BLaER1 (cell line): ENCODE data around the gene JAZF1.
A peak's percentile ranks its signal among the peaks of the same experiment; 100 is the strongest.

Source experiments
- H3K27ac ChIP-seq: shearing (Covaris generic); formaldehyde crosslinking; 2 replicates; pipeline ENCODE4 v1.8.1; 2022
- H3K27me3 ChIP-seq: shearing (Covaris generic); formaldehyde crosslinking; 2 replicates; pipeline ENCODE4 v1.8.1; 2022
- H3K36me3 ChIP-seq: shearing (Covaris generic); formaldehyde crosslinking; 2 replicates; pipeline ENCODE4 v1.8.1; 2022
- H3K4me1 ChIP-seq: shearing (Covaris generic); formaldehyde crosslinking; 2 replicates; pipeline ENCODE4 v1.8.1; 2022
- H3K4me2 ChIP-seq: shearing (Covaris generic); formaldehyde crosslinking; 2 replicates; pipeline ENCODE4 v1.8.1; 2022
- H3K4me3 ChIP-seq: shearing (Covaris generic); formaldehyde crosslinking; 2 replicates; pipeline ENCODE4 v1.8.1; 2022
- H3K9ac ChIP-seq: shearing (Covaris generic); formaldehyde crosslinking; 2 replicates; pipeline ENCODE4 v1.8.1; 2022
- H3K9me3 ChIP-seq: shearing (Covaris generic); formaldehyde crosslinking; 2 replicates; pipeline ENCODE4 v1.8.1; 2022
- H4K20me1 ChIP-seq: shearing (Covaris generic); formaldehyde crosslinking; 2 replicates; pipeline ENCODE4 v1.8.1; 2022
- Cebpa-rat ChIP-seq: shearing (Covaris generic); IDR thresholded peaks from 2 replicates; pipeline ENCODE4 v1.8.1; 2022

JAZF1 gene

GRCh38 chr7:28072876-28073514, 107.6 kb downstream of the JAZF1 start:
- Histone ChIP-seq H3K9ac (no peak overlapping the region), H4K20me1 (0 out of 2 replicates have a peak, but pooled peaks cover 12% of the 10 kb centered on the region), H3K27me3 (no peaks in the 10 kb centered on the region), H3K9me3 (no peaks in the 10 kb centered on the region), H3K4me1 (peaks cover 11% of the 10 kb centered on the region), H3K36me3 (no peaks in the 10 kb centered on the region), H3K27ac (no peak overlapping the region), H3K4me3 (no peak overlapping the region), H3K4me2 (no peak overlapping the region)
- TF ChIP-seq Cebpa-rat = no peak

DNA sequence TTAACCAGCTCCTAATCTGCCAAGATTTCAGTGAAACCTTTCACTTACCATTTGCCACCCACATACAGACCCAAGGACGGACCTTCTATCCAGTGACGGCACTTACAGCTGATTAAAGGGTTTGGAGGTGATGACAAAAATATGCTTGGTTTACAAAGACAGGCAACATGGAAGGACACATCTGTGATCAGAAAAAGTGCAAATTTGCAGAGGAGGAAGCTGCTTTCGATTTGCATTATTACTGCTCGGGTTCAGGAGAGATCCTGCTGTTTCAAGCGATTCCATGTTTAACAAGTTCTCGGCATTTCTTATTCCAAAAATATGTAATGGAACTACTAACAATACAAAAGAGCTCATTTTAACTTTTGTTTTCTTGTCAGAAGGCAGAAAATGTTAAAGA, 109.0 kb downstream of the JAZF1 start:
- Histone ChIP-seq H3K36me3 (no peaks in the 10 kb centered on the region), H3K9ac (no peak overlapping the region), H4K20me1 (0 out of 2 replicates have a peak, but pooled peaks cover 5% of the 10 kb centered on the region), H3K4me3 (no peak overlapping the region), H3K27ac (no peak overlapping the region), H3K4me2 (no peak overlapping the region), H3K9me3 (no peaks in the 10 kb centered on the region), H3K4me1 (0 out of 2 replicates have a peak, but pooled peaks cover 5% of the 10 kb centered on the region), H3K27me3 (no peaks in the 10 kb centered on the region)
- TF ChIP-seq Cebpa-rat = no peak

GRCh38 chr7:28070297-28071055, 110.1 kb downstream of the JAZF1 start:
- Histone ChIP-seq H3K36me3 (no peaks in the 10 kb centered on the region), H3K4me3 (no peak overlapping the region), H4K20me1 (0 out of 2 replicates have a peak, but pooled peaks cover 5% of the 10 kb centered on the region), H3K27me3 (no peaks in the 10 kb centered on the region), H3K9me3 (no peaks in the 10 kb centered on the region), H3K4me2 (no peak overlapping the region), H3K9ac (no peak overlapping the region), H3K27ac (no peak overlapping the region), H3K4me1 (0 out of 2 replicates have a peak, but pooled peaks cover 5% of the 10 kb centered on the region)
- no peak for TF ChIP-seq Cebpa-rat

DNA sequence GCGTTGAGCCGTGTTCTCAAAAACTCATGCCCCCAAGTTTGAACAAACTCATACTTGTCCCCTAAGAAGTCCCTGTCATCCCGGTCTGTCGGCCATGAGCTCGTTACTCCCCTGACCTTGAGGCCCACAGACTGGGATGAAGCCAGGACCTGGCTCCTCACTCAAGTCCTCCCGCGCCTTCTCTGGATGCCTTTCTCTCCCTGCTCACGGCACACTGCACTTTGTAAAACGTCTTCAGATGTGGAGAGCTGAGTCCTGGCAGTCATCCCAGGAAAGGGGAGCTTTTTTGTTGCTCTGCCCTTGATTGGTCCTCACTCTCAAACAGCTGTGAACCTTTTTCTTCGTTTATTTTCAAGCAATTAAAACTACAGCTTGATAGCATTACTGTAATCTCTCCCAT, 110.8 kb downstream of the JAZF1 start:
- Histone ChIP-seq H3K27me3 (no peaks in the 10 kb centered on the region), H4K20me1 (0 out of 2 replicates have a peak, but pooled peaks cover 5% of the 10 kb centered on the region), H3K4me2 (no peak overlapping the region), H3K9ac (no peak overlapping the region), H3K36me3 (no peaks in the 10 kb centered on the region), H3K9me3 (no peaks in the 10 kb centered on the region), H3K4me3 (no peak overlapping the region), H3K27ac (no peak overlapping the region), H3K4me1 (0 out of 2 replicates have a peak, but pooled peaks cover 5% of the 10 kb centered on the region)
- no peak for TF ChIP-seq Cebpa-rat

- no peak for TF ChIP-seq Cebpa-rat
- no peaks in the 10 kb centered on the region for H3K36me3 ChIP-seq
- no peaks in the 10 kb centered on the region for H3K9me3 ChIP-seq
- H3K27ac ChIP-seq = no peak overlapping the region
- no peak overlapping the region for H3K9ac ChIP-seq
- no peak overlapping the region for H3K4me3 ChIP-seq
- no peak overlapping the region for H3K4me2 ChIP-seq
- no peaks in the 10 kb centered on the region for H3K27me3 ChIP-seq
- 0 out of 2 replicates have a peak, but pooled peaks cover 5% of the 10 kb centered on the region for H3K4me1 ChIP-seq
- H4K20me1 ChIP-seq = 0 out of 2 replicates have a peak, but pooled peaks cover 5% of the 10 kb centered on the region
Measured at GRCh38 chr7:28069388-28069787, 111.2 kb downstream of the JAZF1 start.

- 0 out of 2 replicates have a peak, but pooled peaks cover 5% of the 10 kb centered on the region for H3K4me1 ChIP-seq
- H3K27ac ChIP-seq = no peak overlapping the region
- no peak overlapping the region for H3K4me3 ChIP-seq
- H3K9ac ChIP-seq = no peak overlapping the region
- no peaks in the 10 kb centered on the region for H3K27me3 ChIP-seq
- H4K20me1 ChIP-seq = 0 out of 2 replicates have a peak, but pooled peaks cover 5% of the 10 kb centered on the region
- no peak overlapping the region for H3K4me2 ChIP-seq
- no peaks in the 10 kb centered on the region for H3K9me3 ChIP-seq
- TF ChIP-seq Cebpa-rat = no peak
- H3K36me3 ChIP-seq = no peaks in the 10 kb centered on the region
Measured at GRCh38 chr7:28068811-28069216, 111.8 kb downstream of the JAZF1 start.

GRCh38 chr7:28067171-28067570, 113.4 kb downstream of the JAZF1 start:
- Histone ChIP-seq H3K4me3 (no peak overlapping the region), H3K4me1 (peaks cover 12% of the 10 kb centered on the region; the same call in 1 of the 2 replicates), H3K27ac (no peak overlapping the region), H3K4me2 (no peak overlapping the region), H3K9me3 (peaks cover 5% of the 10 kb centered on the region), H3K27me3 (no peaks in the 10 kb centered on the region), H3K9ac (no peak overlapping the region), H3K36me3 (no peaks in the 10 kb centered on the region), H4K20me1 (no peaks in the 10 kb centered on the region)
- TF ChIP-seq Cebpa-rat = no peak

GRCh38 chr7:28065721-28066285, 114.8 kb downstream of the JAZF1 start:
- Histone ChIP-seq H3K4me2 (no peak overlapping the region), H3K36me3 (no peaks in the 10 kb centered on the region), H4K20me1 (no peaks in the 10 kb centered on the region), H3K9me3 (peaks cover 7% of the 10 kb centered on the region), H3K9ac (no peak overlapping the region), H3K4me1 (peaks cover 12% of the 10 kb centered on the region; the same call in 1 of the 2 replicates), H3K27ac (no peak overlapping the region), H3K27me3 (no peaks in the 10 kb centered on the region), H3K4me3 (no peak overlapping the region)
- no peak for TF ChIP-seq Cebpa-rat

- Histone ChIP-seq H3K27me3 (no peaks in the 10 kb centered on the region), H3K4me1 (peaks cover 12% of the 10 kb centered on the region; the same call in 1 of the 2 replicates), H4K20me1 (no peaks in the 10 kb centered on the region), H3K27ac (no peak overlapping the region), H3K4me2 (no peak overlapping the region), H3K36me3 (no peaks in the 10 kb centered on the region), H3K4me3 (no peak overlapping the region), H3K9me3 (peaks cover 7% of the 10 kb centered on the region), H3K9ac (no peak overlapping the region)
- TF ChIP-seq Cebpa-rat = peak; percentile 55; the same call in 1 of the 2 replicates
Measured at GRCh38 chr7:28065308-28065707, 115.3 kb downstream of the JAZF1 start.

GRCh38 chr7:28064437-28064836, 116.2 kb downstream of the JAZF1 start:
- Histone ChIP-seq H3K36me3 (no peaks in the 10 kb centered on the region), H3K4me1 (peaks cover 12% of the 10 kb centered on the region; the same call in 1 of the 2 replicates), H3K27ac (no peak overlapping the region), H3K27me3 (no peaks in the 10 kb centered on the region), H3K4me3 (no peak overlapping the region), H3K9ac (no peak overlapping the region), H3K4me2 (no peak overlapping the region), H3K9me3 (peaks cover 10% of the 10 kb centered on the region), H4K20me1 (no peaks in the 10 kb centered on the region)
- no peak for TF ChIP-seq Cebpa-rat
